HUES6 (cell line): Measurements from ENCODE around the gene CDV3.
"Not testable (repeated sequence)": the region's sequence is repeated elsewhere in the genome, so short reads cannot be mapped to it uniquely, and the experiment has no call there.

Experiments used
- H3K27ac ChIP-seq: 2 replicates; pipeline ENCODE4 v1.7.0; 2013; ENCODE audit warnings: low read depth, mild to moderate bottlenecking, low read length, inconsistent platforms
- H3K27me3 ChIP-seq: 2 replicates; pipeline ENCODE4 v1.6.1; 2013; ENCODE audit warnings: low read length; ENCODE audit not compliant: control insufficient read depth, insufficient read depth
- H3K36me3 ChIP-seq: 2 replicates; pipeline ENCODE4 v1.6.1; 2013; ENCODE audit warnings: low read length; ENCODE audit not compliant: control insufficient read depth, insufficient read depth
- H3K4me1 ChIP-seq: 2 replicates; pipeline ENCODE4 v1.6.1; 2013; ENCODE audit warnings: low read length; ENCODE audit not compliant: control insufficient read depth, insufficient read depth
- H3K4me3 ChIP-seq: 2 replicates; pipeline ENCODE4 v1.5.1; 2013; ENCODE audit warnings: low read depth, low read length
- H3K9ac ChIP-seq: one replicate; pipeline ENCODE4 v1.6.1; 2013; ENCODE audit warnings: mild to moderate bottlenecking, low read length
- H3K9me3 ChIP-seq: 2 replicates; pipeline ENCODE4 v1.6.1; 2013; ENCODE audit warnings: low read depth, low read length; ENCODE audit not compliant: control insufficient read depth, insufficient read depth

The CDV3 gene

DNA sequence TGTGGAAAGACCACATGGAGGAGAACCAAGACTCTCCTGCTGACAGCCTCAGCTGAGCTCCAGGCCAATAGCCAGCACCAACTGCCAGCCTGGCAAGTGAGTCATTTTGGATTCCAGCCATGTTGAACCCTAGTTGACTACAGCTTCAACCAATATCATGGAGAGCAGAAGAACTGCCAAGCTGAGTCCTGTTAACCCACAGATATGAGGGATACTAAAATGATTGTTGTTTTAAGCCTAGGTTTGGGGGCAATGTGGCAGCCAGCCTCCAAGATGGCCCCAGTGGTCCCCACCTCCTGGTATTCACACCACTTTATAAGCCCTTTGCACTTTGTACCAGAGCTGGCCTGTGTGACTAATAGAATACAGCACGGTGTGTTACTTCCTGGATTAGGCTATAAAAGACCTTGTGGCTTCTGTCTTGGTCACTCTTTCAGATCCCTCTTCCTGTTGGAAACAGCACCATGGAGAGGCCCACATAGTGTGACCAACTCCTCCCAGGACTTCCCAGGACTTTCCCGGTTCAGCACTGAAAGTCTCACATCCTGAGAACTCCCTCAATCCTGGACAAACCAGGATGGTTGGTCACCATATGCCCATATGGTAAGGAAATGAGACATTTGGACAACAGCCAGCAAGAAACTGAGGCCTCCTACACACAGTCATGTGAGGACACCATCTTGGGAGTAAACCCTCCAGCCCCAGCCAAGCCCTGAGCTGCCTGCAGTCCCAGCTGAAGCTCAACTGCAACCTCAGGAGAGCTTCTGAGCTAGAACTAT, 32.4 kb upstream of the CDV3 start:
- H3K9me3 ChIP-seq, result no peaks in the 10 kb centered on the region
- H3K27me3 ChIP-seq, result no peaks in the 10 kb centered on the region
- H3K4me1 ChIP-seq, result no peaks in the 10 kb centered on the region
- H3K27ac ChIP-seq, result no peak overlapping the region
- H3K4me3 ChIP-seq, result no peak overlapping the region
- no peaks in the 10 kb centered on the region for H3K36me3 ChIP-seq
- H3K9ac ChIP-seq, result no peak overlapping the region

DNA sequence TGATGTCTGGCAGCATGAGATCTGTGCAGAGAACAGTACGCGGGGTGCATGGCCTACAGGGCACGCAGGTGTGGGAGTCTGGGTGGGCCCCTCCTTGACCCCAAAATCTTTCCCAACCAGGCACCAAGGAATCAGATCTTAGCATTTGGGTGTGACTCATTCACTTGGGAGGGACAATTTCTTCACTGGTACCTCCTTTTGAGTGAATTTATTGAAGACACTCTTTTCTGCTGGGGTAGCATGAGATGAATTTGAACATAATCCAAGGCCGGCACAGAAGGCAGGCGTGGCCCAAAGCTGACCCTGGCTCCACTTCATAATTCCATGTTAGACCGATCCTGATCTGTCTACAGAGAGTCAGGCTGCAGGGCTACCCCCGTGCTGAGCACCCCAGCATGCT, 30.6 kb upstream of the CDV3 start:
- Histone ChIP-seq H3K9ac (no peak overlapping the region), H3K4me1 (peaks cover 8% of the 10 kb centered on the region), H3K4me3 (no peak overlapping the region), H3K36me3 (no peaks in the 10 kb centered on the region), H3K27me3 (no peaks in the 10 kb centered on the region), H3K9me3 (no peaks in the 10 kb centered on the region), H3K27ac (no peak overlapping the region)

DNA sequence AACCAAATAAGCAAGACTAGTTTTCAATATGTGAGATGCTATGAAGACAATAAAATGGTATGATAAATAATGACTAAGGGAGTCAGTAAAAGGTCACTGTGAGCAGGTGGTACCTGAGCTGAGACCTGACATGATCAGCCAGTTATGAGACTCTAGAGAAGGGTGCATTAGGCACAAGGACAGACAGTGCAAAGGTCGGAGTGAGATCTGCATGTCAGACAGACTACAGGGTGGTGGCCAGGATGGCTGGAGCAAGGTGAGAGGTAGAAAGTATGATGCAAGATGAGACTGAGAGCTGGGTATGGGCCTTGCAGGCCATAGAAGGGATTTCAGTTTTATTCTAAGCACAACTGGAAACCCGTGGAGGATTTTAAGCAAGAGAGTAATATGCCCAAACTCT, 28.5 kb upstream of the CDV3 start:
- H3K36me3 ChIP-seq, H3K4me1 ChIP-seq, H3K9ac ChIP-seq, H3K9me3 ChIP-seq, H3K27ac ChIP-seq, H3K4me3 ChIP-seq, H3K27me3 ChIP-seq: not testable (repeated sequence)

DNA sequence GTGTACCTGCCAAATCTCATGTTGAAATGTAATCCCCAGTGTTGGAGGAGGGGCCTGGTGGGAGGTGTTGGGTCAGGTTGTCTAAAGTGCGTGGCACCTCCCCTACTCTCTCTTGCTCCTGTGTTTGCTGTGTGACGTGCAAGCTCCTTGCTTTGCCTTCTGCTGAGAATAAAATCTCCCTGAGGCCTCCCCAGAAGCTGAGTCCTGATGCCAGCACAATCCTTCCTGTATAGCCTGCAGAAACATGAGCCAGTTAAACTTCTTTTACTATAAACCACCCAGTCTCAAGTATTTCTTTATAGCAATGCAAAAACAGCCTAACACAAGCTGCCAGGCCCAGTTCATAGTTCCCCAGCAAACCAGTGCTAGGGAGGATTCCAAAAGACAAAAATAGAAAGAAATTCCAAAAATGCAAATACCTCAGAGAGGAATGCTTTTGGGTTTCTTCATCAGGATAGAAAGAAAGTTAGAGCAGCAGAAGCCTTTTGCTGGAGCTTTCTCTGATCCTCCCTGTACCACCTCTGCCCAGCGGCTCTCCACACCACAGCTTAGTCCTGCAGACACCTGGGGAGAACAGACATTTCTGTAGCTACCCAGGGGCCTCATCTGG, 25.9 kb upstream of the CDV3 start:
- H3K27ac ChIP-seq, result peak overlapping the region; percentile 26; the same call in 1 of the 2 replicates
- H3K4me1 ChIP-seq, result peaks cover 8% of the 10 kb centered on the region
- H3K4me3 ChIP-seq, result peak overlapping the region; percentile 6; the same call in 1 of the 2 replicates
- no peaks in the 10 kb centered on the region for H3K27me3 ChIP-seq
- H3K9ac ChIP-seq, result no peak overlapping the region
- H3K36me3 ChIP-seq, result no peaks in the 10 kb centered on the region
- peaks cover 11% of the 10 kb centered on the region for H3K9me3 ChIP-seq

DNA sequence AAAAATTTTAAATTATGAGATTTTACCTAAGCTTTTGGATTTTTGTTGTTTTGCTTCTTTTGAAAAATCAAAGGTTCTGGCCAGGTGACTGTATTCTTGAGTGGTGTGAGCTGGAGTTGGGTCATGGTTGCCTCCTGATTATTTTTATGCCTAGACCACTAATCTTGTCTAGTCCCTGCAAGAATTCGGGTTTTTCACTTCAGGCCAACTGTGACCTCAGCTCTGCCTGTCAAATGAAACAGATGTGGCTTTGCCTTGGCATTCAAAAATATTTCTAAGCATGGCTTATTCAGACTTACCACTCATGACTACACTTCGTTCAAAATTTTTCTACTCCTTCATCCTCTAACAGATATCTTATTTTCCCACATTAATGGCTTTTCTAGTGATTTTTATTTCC, 25.4 kb upstream of the CDV3 start:
- Histone ChIP-seq H3K27ac (no peak overlapping the region), H3K4me1 (peaks cover 8% of the 10 kb centered on the region), H3K9ac (no peak overlapping the region)

DNA sequence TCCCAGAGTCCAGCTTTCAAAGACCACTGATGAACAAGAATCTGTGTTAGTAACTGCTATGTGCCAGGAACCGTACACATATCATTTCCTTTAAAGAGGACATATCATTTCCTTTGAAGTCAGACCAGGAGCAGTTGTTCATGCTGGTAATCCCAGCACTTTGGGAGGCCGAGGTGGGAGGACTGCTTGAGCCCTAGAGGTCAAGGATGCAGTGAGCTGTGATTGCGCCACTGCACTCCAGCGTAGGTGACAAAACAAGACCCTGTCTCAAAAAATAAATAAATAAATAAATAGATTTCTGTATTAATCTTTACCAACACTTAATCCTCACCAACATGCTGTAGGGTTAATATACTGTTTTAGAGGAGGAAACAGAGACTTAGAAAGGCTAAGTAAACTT, 23.9 kb upstream of the CDV3 start:
- H3K36me3 ChIP-seq, result no peaks in the 10 kb centered on the region
- H3K4me3 ChIP-seq, result no peak overlapping the region
- H3K9me3 ChIP-seq, result peaks cover 11% of the 10 kb centered on the region
- H3K9ac ChIP-seq, result no peak overlapping the region
- no peak overlapping the region for H3K27ac ChIP-seq
- H3K4me1 ChIP-seq, result peaks cover 8% of the 10 kb centered on the region
- no peaks in the 10 kb centered on the region for H3K27me3 ChIP-seq

More for the DNA sequence above, 25.4 kb upstream of the CDV3 start:
- no peaks in the 10 kb centered on the region for H3K36me3 ChIP-seq
- H3K4me3 ChIP-seq, result no peak overlapping the region
- H3K27me3 ChIP-seq, result no peaks in the 10 kb centered on the region
- H3K9me3 ChIP-seq, result peaks cover 11% of the 10 kb centered on the region

DNA sequence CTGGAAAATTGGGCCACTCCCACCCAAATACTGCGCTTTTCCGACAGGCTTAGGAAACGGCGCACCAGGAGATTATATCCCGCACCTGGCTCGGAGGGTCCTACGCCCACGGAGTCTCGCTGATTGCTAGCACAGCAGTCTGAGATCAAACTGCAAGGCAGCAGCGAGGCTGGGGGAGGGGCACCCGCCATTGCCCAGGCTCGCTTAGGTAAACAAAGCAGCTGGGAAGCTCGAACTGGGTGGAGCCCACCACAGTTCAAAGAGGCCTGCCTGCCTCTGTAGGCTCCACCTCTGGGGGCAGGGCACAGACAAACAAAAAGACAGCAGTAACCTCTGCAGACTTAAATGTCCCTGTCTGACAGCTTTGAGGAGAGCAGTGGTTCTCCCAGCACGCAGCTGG, 21.9 kb upstream of the CDV3 start:
- H3K27me3 ChIP-seq, H3K4me3 ChIP-seq, H3K4me1 ChIP-seq, H3K27ac ChIP-seq, H3K36me3 ChIP-seq, H3K9ac ChIP-seq: not testable (repeated sequence)
- peaks cover 11% of the 10 kb centered on the region for H3K9me3 ChIP-seq

DNA sequence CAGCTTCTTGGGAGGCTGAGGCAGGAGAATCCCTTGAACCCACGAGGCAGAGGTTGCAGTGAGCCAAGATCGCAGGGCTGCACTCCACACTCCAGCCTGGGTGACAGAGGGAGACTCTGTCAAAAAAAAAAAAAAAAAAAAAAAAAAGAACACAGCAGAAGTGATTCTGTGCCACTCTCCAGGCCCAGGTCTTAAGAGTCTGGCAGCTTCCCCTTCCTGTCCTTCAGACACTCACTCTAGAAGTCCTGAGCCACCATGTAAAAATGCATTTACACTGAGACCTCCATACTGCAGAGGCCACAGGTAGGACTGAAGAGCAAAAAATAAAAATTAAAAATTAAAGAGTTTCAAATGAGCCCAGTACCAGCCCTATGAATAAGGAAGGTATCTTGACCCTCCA, 11.8 kb upstream of the CDV3 start:
- no peaks in the 10 kb centered on the region for H3K27me3 ChIP-seq
- no peak overlapping the region for H3K9ac ChIP-seq
- H3K4me3 ChIP-seq, result no peak overlapping the region
- no peaks in the 10 kb centered on the region; the same call in 1 of the 2 replicates for H3K9me3 ChIP-seq
- no peaks in the 10 kb centered on the region for H3K36me3 ChIP-seq
- no peaks in the 10 kb centered on the region for H3K4me1 ChIP-seq
- no peak overlapping the region for H3K27ac ChIP-seq

DNA sequence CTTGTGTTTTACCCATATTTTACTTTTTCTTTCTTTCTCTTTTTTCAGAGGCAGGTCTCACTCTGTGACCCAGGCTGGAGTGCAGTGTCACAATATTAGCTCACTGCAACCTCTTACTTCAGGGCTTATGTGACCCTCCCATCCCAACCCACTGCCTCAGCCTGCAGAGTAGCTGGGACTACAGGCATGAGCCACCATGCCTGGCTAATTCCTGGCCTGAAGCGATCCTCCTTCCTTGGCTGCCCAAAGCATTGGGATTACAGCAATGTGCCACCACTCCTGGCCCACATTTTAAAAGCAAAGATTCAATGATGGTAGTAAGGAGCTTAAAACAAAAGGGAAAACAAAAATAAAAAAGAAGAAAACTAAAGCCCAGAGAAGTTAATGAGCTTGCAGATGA, 11.1 kb upstream of the CDV3 start:
- Histone ChIP-seq H3K27ac (no peak overlapping the region), H3K4me1 (no peaks in the 10 kb centered on the region), H3K9me3 (no peaks in the 10 kb centered on the region; the same call in 1 of the 2 replicates), H3K4me3 (no peak overlapping the region), H3K9ac (no peak overlapping the region), H3K27me3 (no peaks in the 10 kb centered on the region), H3K36me3 (no peaks in the 10 kb centered on the region)

DNA sequence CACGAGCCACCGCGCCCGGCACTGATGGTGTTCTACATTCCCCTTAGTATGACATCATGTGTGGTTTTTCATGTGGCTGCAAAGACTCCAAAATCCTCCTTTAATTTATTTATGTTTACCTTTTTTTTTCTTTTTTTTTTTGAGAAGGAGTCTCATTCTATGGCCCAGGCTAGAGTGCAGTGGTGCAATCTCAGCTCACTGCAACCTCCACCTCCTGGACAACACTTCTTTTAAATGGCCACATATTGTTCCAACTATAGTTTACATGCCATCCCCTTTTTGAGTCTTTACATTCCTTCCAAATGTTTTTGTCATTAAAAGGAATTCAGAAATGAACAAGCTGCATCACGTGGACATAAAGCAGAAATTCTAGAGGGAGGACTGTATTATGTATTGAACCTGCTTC, 10.3 kb upstream of the CDV3 start:
- H3K9me3 ChIP-seq, result no peaks in the 10 kb centered on the region; the same call in 1 of the 2 replicates
- no peak overlapping the region for H3K27ac ChIP-seq
- H3K4me1 ChIP-seq, result no peaks in the 10 kb centered on the region; the same call in 1 of the 2 replicates
- no peak overlapping the region for H3K4me3 ChIP-seq
- no peaks in the 10 kb centered on the region for H3K27me3 ChIP-seq
- H3K9ac ChIP-seq, result no peak overlapping the region
- H3K36me3 ChIP-seq, result no peaks in the 10 kb centered on the region

DNA sequence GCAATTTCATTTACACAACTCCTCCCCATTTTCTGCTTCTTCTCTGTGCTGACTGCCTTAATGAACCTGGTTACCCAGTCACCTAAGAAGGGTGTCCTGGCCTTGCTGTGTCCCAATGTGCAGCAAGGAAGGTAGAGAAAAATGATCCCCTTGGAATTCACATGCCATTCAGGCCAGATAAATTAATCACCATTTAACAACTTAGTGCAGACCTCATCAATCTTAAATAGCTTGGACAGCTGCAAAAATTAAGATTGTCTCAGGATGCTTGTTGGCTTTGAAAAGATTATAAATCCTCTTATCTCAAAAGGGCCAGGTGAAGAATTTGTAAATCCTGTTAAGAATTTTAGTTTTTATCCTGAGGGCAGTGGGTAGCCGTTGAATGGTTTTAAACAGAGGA, 9.7 kb upstream of the CDV3 start:
- Histone ChIP-seq H3K9ac (no peak overlapping the region), H3K36me3 (no peaks in the 10 kb centered on the region), H3K27ac (no peak overlapping the region), H3K9me3 (no peaks in the 10 kb centered on the region), H3K4me3 (no peak overlapping the region), H3K27me3 (no peaks in the 10 kb centered on the region), H3K4me1 (no peaks in the 10 kb centered on the region; the same call in 1 of the 2 replicates)
